Prostate gland (tissue), 2 donors: ENCODE measurements around the gene MYBPHL.

Experiments used
- CTCF ChIP-seq, 4 experiments: fragments of 200-600 bp in 2 of 4; fragments of 450-650 bp in 2 of 4; sonication (generic) in 2 of 4; IDR thresholded peaks; 1 replicate in 3 of 4; 2 replicates in 1 of 4; pipeline ENCODE4 v1.5.1; 2016 to 2019; ENCODE audit warnings: antibody characterized with exemption in 4 of 4, mild to moderate bottlenecking in 2 of 4, moderate library complexity in 2 of 4
- POLR2A ChIP-seq: fragments of 450-650 bp; IDR thresholded peaks from one replicate; pipeline ENCODE4 v1.6.1; 2016; ENCODE audit warnings: antibody characterized with exemption, mild to moderate bottlenecking
- POLR2AphosphoS5 ChIP-seq: sonication (generic); formaldehyde crosslinking; IDR thresholded peaks from one replicate; pipeline ENCODE4 v1.6.1; 2017; ENCODE audit warnings: antibody characterized with exemption

GRCh38 chr1:109257682-109258421 lies 49.0 kb downstream of the MYBPHL start:
- TF ChIP-seq CTCF (IDR thresholded peaks at IDR 0.05), result no peak
- TF ChIP-seq POLR2A, result no peak
- TF ChIP-seq POLR2AphosphoS5, result no peak
